ENCODE data around the gene RNF220.

- TF ChIP-seq EZH2phosphoT487 (IDR thresholded peaks at IDR 0.05; ENCODE audit: low read depth, severe bottlenecking, unreplicated experiment), result no peak
- no peak for TF ChIP-seq CTCF (IDR thresholded peaks at IDR 0.05; ENCODE audit: poor library complexity)
- TF ChIP-seq EZH2 (IDR thresholded peaks at IDR 0.05; ENCODE audit: borderline replicate concordance), result no peak
These were observed 241.4 kb downstream of the RNF220 start for GRCh38 chr1:44646261-44647110.
